Kidney (tissue), 14 donors: ENCODE results near the gene PYROXD2. TPM values are rescaled to one million over a fixed set of nuclear protein-coding genes. Genes with fewer than 3 reads are reported as not detected.

Experiments used
- DNase-seq, 5 donors: peaks; one replicate each; pipeline ENCODE4 v3.0.0-alpha.2; 2013 to 2020
- FAIRE-seq: peaks from 2 replicates; lab custom pipeline; 2012; peaks lifted over from hg19 to GRCh38; lab: Jason Lieb, UNC
- H3K27ac ChIP-seq, 2 donors: one replicate each; pipeline ENCODE4 v1.7.0; 2013; ENCODE audit warnings: low read depth in 2 of 2, low read length in 2 of 2, inconsistent platforms in 1 of 2
- H3K27me3 ChIP-seq: one replicate; pipeline ENCODE4 v1.7.1; 2013; ENCODE audit warnings: low read length, inconsistent platforms; ENCODE audit not compliant: control insufficient read depth, insufficient read depth
- H3K36me3 ChIP-seq, 3 donors: one replicate each; pipeline versions ENCODE4 v1.7.0 to v1.7.1; 2013; ENCODE audit warnings: low read length in 3 of 3, control low read depth in 1 of 3, inconsistent platforms in 1 of 3; ENCODE audit not compliant: insufficient read depth in 3 of 3, control insufficient read depth in 2 of 3
- H3K4me1 ChIP-seq, 3 donors: one replicate each; pipeline versions ENCODE4 v1.7.0 to v1.7.1; 2013; ENCODE audit warnings: low read length in 3 of 3, inconsistent platforms in 1 of 3, low read depth in 1 of 3; ENCODE audit not compliant: control insufficient read depth in 2 of 3, insufficient read depth in 2 of 3
- H3K4me3 ChIP-seq, 3 donors: one replicate each; pipeline versions ENCODE4 v1.7.0 to v1.8.1; 2013; ENCODE audit warnings: low read length in 3 of 3, control low read depth in 1 of 3, inconsistent platforms in 1 of 3
- H3K9ac ChIP-seq, 3 donors: one replicate each; pipeline versions ENCODE4 v1.7.0 to v1.7.1; 2013; ENCODE audit warnings: low read length in 3 of 3, control low read depth in 1 of 3, inconsistent platforms in 1 of 3
- H3K9me3 ChIP-seq, 3 donors: one replicate each; pipeline versions ENCODE4 v1.7.0 to v1.7.1; 2013; ENCODE audit warnings: low read length in 3 of 3, control low read depth in 1 of 3, inconsistent platforms in 1 of 3; ENCODE audit not compliant: control insufficient read depth in 2 of 3, insufficient read depth in 1 of 3
- CTCF ChIP-seq: IDR thresholded peaks from 3 replicates; pipeline ENCODE4 v1.5.1; 2012; ENCODE audit warnings: mild to moderate bottlenecking, moderate library complexity, borderline replicate concordance; ENCODE audit not compliant: insufficient read depth; ENCODE audit errors: extremely low read depth
- intact Hi-C: fragments of 100-400 bp; cut with DNase I; formaldehyde crosslinking; loops from one replicate; pipeline ENCODE4 v1.11.1; 2022
- polyA plus RNA-seq: library from polyadenylated mRNA; stranded (reverse); fragments of 350-450 nt; fragmentation: Illumina TruSeq; extraction: RNeasy Lipid Tissue Mini Kit (QIAGEN cat#74804); gene quantifications from one replicate; pipeline ENCODE4 v1.2.3, GENCODE V29; 2014; ENCODE audit warnings: low read depth, low replicate concordance; ENCODE audit not compliant: insufficient read depth
- total RNA-seq: library from RNA; stranded (reverse); fragmentation: NEBNext Ultra II Directional; extraction: Animal tissue kit (Norgen Biotek cat#: 25700); gene quantifications from one replicate; pipeline ENCODE4 v1.2.1, GENCODE V29; 2021
- donor health status: control.
- donor health status: control.
- donor health status: control.
- donor health status: control.
- donor health status: control.
- donor health status: DM: yes; HTN: yes; CAD: no.
- donor health status: Normal renal cell carcinoma (clear cell type).

Gene PYROXD2
- total and polyA plus RNA-seq, 2 donors from 2014 or later = 7.8 to 14.1 TPM

- Histone ChIP-seq H3K4me1 (no peaks in the 10 kb centered on the region), H3K36me3 (peaks cover 0 to 32% (median 10%) of the 10 kb centered on the region in 3 donors), H3K9me3 (no peaks in the 10 kb centered on the region), H3K27me3 (no peaks in the 10 kb centered on the region), H3K27ac (no peak overlapping the region), H3K9ac (no peak overlapping the region), H3K4me3 (no peak overlapping the region)
- intact Hi-C loops = no loop called here
- FAIRE-seq = no peak
- no peak for TF ChIP-seq CTCF
- DNase-seq = no peak
These were observed 23.7 kb upstream of the PYROXD2 start for GRCh38 chr10:98438715-98439114.

GRCh38 chr10:98436704-98437103 lies 21.7 kb upstream of the PYROXD2 start:
- DNase-seq (no peak), FAIRE-seq (no peak)
- Histone ChIP-seq H3K27me3 (no peaks in the 10 kb centered on the region), H3K36me3 (peaks cover 0 to 32% (median 16%) of the 10 kb centered on the region in 3 donors), H3K4me1 (no peaks in the 10 kb centered on the region), H3K9me3 (no peaks in the 10 kb centered on the region), H3K4me3 (no peak overlapping the region), H3K27ac (no peak overlapping the region), H3K9ac (no peak overlapping the region)
- intact Hi-C loops = no loop called here
- no peak for TF ChIP-seq CTCF

- Histone ChIP-seq H3K27me3 (no peaks in the 10 kb centered on the region), H3K4me3 (no peak overlapping the region), H3K4me1 (no peaks in the 10 kb centered on the region), H3K9me3 (no peaks in the 10 kb centered on the region), H3K36me3 (peaks cover 0 to 38% (median 27%) of the 10 kb centered on the region in 3 donors), H3K9ac (no peak overlapping the region), H3K27ac (no peak overlapping the region)
- FAIRE-seq (no peak), DNase-seq (no peak)
- intact Hi-C loops = no loop called here
- TF ChIP-seq CTCF = no peak
These were observed 20.2 kb upstream of the PYROXD2 start for GRCh38 chr10:98435178-98435577.
